A673 (cell line): ENCODE results near the gene MBOAT7. TPM values are rescaled to one million over a fixed set of nuclear protein-coding genes. Genes with fewer than 3 reads are reported as not detected.

Experiments used
- BruUV-seq: library from RNA; stranded (reverse); fragments of 400-500 nt; replicated peaks from 2 replicates; lab custom pipeline; 2021; lab: Mats Ljungman, UMichigan
- CTCF ChIA-PET: fragments of 300-600 bp; sonication (Branson Sonifier 250); formaldehyde crosslinking; loops from one replicate; lab custom pipeline; 2022; ENCODE audit warnings: antibody characterized with exemption; lab: Charles Lee
- POLR2A ChIA-PET: fragments of 300-600 bp; sonication (Branson Sonifier 250); formaldehyde crosslinking; loops from one replicate; lab custom pipeline; 2022; ENCODE audit warnings: antibody characterized with exemption; ENCODE audit not compliant: low non-redundant PET; lab: Charles Lee
- DNase-seq: peaks from one replicate; pipeline ENCODE4 v3.0.0-alpha.2; 2015; ENCODE audit warnings: low spot score
- H3K27ac ChIP-seq: fragments of 200-600 bp; sonication (generic); 2 replicates; pipeline ENCODE4 v1.5.1; 2016; ENCODE audit warnings: mixed run types, low read depth, mild to moderate bottlenecking, mixed read lengths, antibody characterized with exemption, low read length; ENCODE audit not compliant: poor library complexity, severe bottlenecking
- H3K27me3 ChIP-seq: fragments of 200-600 bp; sonication (generic); replicated peaks from 2 replicates; pipeline ENCODE4 v1.6.1; 2017; ENCODE audit warnings: mixed run types, low read depth, mild to moderate bottlenecking, mixed read lengths, antibody characterized with exemption, low read length; ENCODE audit not compliant: insufficient read depth, poor library complexity
- H3K36me3 ChIP-seq: fragments of 200-600 bp; sonication (generic); 2 replicates; pipeline ENCODE4 v1.6.1; 2016; ENCODE audit warnings: mixed run types, mild to moderate bottlenecking, mixed read lengths, antibody characterized with exemption, low read length; ENCODE audit not compliant: insufficient read depth, poor library complexity, severe bottlenecking
- H3K4me1 ChIP-seq: fragments of 200-600 bp; sonication (generic); 2 replicates; pipeline ENCODE4 v1.6.1; 2017; ENCODE audit warnings: mixed run types, mild to moderate bottlenecking, mixed read lengths, antibody characterized with exemption, low read length; ENCODE audit not compliant: insufficient read depth, poor library complexity, severe bottlenecking
- H3K4me3 ChIP-seq: fragments of 200-600 bp; sonication (generic); 2 replicates; pipeline ENCODE4 v1.5.1; 2016; ENCODE audit warnings: low read depth, mixed run types, mild to moderate bottlenecking, mixed read lengths, low read length; ENCODE audit not compliant: poor library complexity, severe bottlenecking
- H3K9me3 ChIP-seq: fragments of 200-600 bp; sonication (generic); 2 replicates; pipeline ENCODE4 v1.6.1; 2016; ENCODE audit warnings: mixed run types, low read depth, mild to moderate bottlenecking, mixed read lengths, antibody characterized with exemption, low read length; ENCODE audit not compliant: poor library complexity, severe bottlenecking
- CTCF ChIP-seq: fragments of 300-800, 200-600 bp; sonication (generic); conservative IDR thresholded peaks from 2 replicates; pipeline ENCODE4 v1.5.1; 2017; ENCODE audit warnings: low read depth, mild to moderate bottlenecking, antibody characterized with exemption, low read length, moderate library complexity, mixed read lengths
- EZH2 ChIP-seq: fragments of 200-600 bp; sonication (generic); IDR thresholded peaks from 2 replicates; pipeline ENCODE4 v1.6.1; 2017; ENCODE audit warnings: borderline replicate concordance, low read depth, mild to moderate bottlenecking, mixed read lengths, antibody characterized with exemption, low read length; ENCODE audit not compliant: poor library complexity, severe bottlenecking
- intact Hi-C: fragments of 100-400 bp; cut with micrococcal nuclease; formaldehyde crosslinking; loops from one replicate; pipeline ENCODE4 v1.10.0; 2022; ENCODE audit not compliant: unreplicated experiment
- total RNA-seq: library from RNA; stranded (reverse); gene quantifications from 2 replicates; pipeline ENCODE4 v1.2.3, GENCODE V29; 2021

Gene MBOAT7
- total RNA-seq, 1 experiment from 2014 or later: 107 TPM

GRCh38 chr19:54206831-54207177 is 17.4 kb upstream of the MBOAT7 start:
- no peaks in the 10 kb centered on the region for H3K9me3 ChIP-seq
- peak overlapping the region; percentile 21 for H3K27ac ChIP-seq
- no peak overlapping the region for H3K4me3 ChIP-seq
- intact Hi-C loops: no loop called here
- TF ChIP-seq EZH2 (no peak), CTCF (no peak)
- ChIA-PET POLR2A (interaction anchor here (1.6 kb wide), 1 partner anchor 17 kb away, joined by 6 read pairs; the partner anchor contains the start of gene MBOAT7), CTCF (no interaction called here)
- BruUV-seq: no TSS peak
- H3K4me1 ChIP-seq: peaks cover 52% of the 10 kb centered on the region
- no peak for DNase-seq
- H3K36me3 ChIP-seq: peaks cover 69% of the 10 kb centered on the region
- no peaks in the 10 kb centered on the region for H3K27me3 ChIP-seq

GRCh38 chr19:54206030-54206830 is 16.9 kb upstream of the MBOAT7 start:
- intact Hi-C loops: no loop called here
- ChIA-PET POLR2A (interaction anchor here (1.6 kb wide), 1 partner anchor 17 kb away, joined by 6 read pairs; the partner anchor contains the start of gene MBOAT7), CTCF (no interaction called here)
- H3K9me3 ChIP-seq: no peaks in the 10 kb centered on the region
- BruUV-seq: no TSS peak
- no peak for DNase-seq
- TF ChIP-seq CTCF: no peak
- TF ChIP-seq EZH2: no peak
- peaks cover 57% of the 10 kb centered on the region for H3K4me1 ChIP-seq
- no peak overlapping the region for H3K4me3 ChIP-seq
- no peaks in the 10 kb centered on the region for H3K27me3 ChIP-seq
- H3K36me3 ChIP-seq: peaks cover 74% of the 10 kb centered on the region
- H3K27ac ChIP-seq: peak overlapping the region; percentile 21

- no peaks in the 10 kb centered on the region for H3K9me3 ChIP-seq
- POLR2A ChIA-PET: interaction anchor here (0.6 to 0.8 kb wide), 2 partner anchors 9 to 68 kb away, joined by 3 read pairs; no protein-coding TSS in a partner anchor
- peaks cover 52% of the 10 kb centered on the region for H3K4me1 ChIP-seq
- CTCF ChIA-PET: no interaction called here
- H3K27ac ChIP-seq: peak overlapping the region; percentile 57
- intact Hi-C loops: no loop called here
- TF ChIP-seq CTCF: no peak
- TF ChIP-seq EZH2: no peak
- DNase-seq: no peak
- peaks cover 77% of the 10 kb centered on the region for H3K36me3 ChIP-seq
- peak overlapping the region; percentile 90 for H3K4me3 ChIP-seq
- no TSS peak for BruUV-seq
- no peaks in the 10 kb centered on the region for H3K27me3 ChIP-seq
Measured at GRCh38 chr19:54204767-54205468, 15.5 kb upstream of the MBOAT7 start.
